Liver (tissue), 9 donors: ENCODE results near the gene UBE2L3. TPM values are rescaled to one million over a fixed set of nuclear protein-coding genes. Genes with fewer than 3 reads are reported as not detected.

ENCODE experiments used
- DNase-seq: peaks from one replicate; pipeline ENCODE4 v3.0.0-alpha.2; 2017; ENCODE audit warnings: low spot score
- H3K27ac ChIP-seq, 2 donors: one replicate each; pipeline ENCODE4 v1.7.0; 2013; ENCODE audit warnings: inconsistent platforms in 2 of 2, low read length in 2 of 2, control low read depth in 1 of 2, low read depth in 1 of 2, mild to moderate bottlenecking in 1 of 2
- H3K27me3 ChIP-seq, 4 donors: one replicate each; pipeline versions ENCODE4 v1.6.1 to v1.7.0; 2013; ENCODE audit warnings: low read length in 3 of 4, inconsistent platforms in 1 of 4, mild to moderate bottlenecking in 1 of 4, moderate library complexity in 1 of 4; ENCODE audit not compliant: control insufficient read depth in 4 of 4, insufficient read depth in 4 of 4
- H3K36me3 ChIP-seq, 4 donors: one replicate each; pipeline versions ENCODE4 v1.6.1 to v1.7.0; 2013; ENCODE audit warnings: low read length in 3 of 4, mild to moderate bottlenecking in 3 of 4, low read depth in 1 of 4, moderate library complexity in 1 of 4; ENCODE audit not compliant: control insufficient read depth in 4 of 4, insufficient read depth in 3 of 4
- H3K4me1 ChIP-seq, 4 donors: one replicate each; pipeline versions ENCODE4 v1.6.1 to v1.7.0; 2013; ENCODE audit warnings: low read length in 3 of 4, mild to moderate bottlenecking in 3 of 4, moderate library complexity in 1 of 4; ENCODE audit not compliant: control insufficient read depth in 4 of 4, insufficient read depth in 4 of 4
- H3K4me3 ChIP-seq, 3 donors: one replicate each; pipeline versions ENCODE4 v1.6.1 to v1.7.0; 2013; ENCODE audit warnings: low read length in 3 of 3, control low read depth in 1 of 3, low read depth in 1 of 3, mild to moderate bottlenecking in 1 of 3
- H3K9ac ChIP-seq, 2 donors: one replicate each; pipeline ENCODE4 v1.7.0; 2013; ENCODE audit warnings: low read length in 2 of 2, mild to moderate bottlenecking in 2 of 2, moderate library complexity in 2 of 2, control low read depth in 1 of 2, low read depth in 1 of 2
- H3K9me3 ChIP-seq, 4 donors: one replicate each; pipeline versions ENCODE4 v1.6.1 to v1.7.0; 2013; ENCODE audit warnings: low read length in 3 of 4; ENCODE audit not compliant: control insufficient read depth in 4 of 4
- EGR1 ChIP-seq, 2 donors: IDR thresholded peaks; 2 replicates each; pipeline ENCODE4 v1.6.1; 2016 to 2018; ENCODE audit warnings: antibody characterized with exemption in 2 of 2, low read depth in 2 of 2
- FOXA1 ChIP-seq: IDR thresholded peaks from 2 replicates; pipeline ENCODE4 v1.6.1; 2016; ENCODE audit warnings: antibody characterized with exemption
- FOXA2 ChIP-seq: IDR thresholded peaks from 2 replicates; pipeline ENCODE4 v1.6.1; 2016; ENCODE audit warnings: antibody characterized with exemption
- GABPA ChIP-seq, 2 donors: IDR thresholded peaks in 1 of 2; conservative IDR thresholded peaks in 1 of 2; 2 replicates each; pipeline ENCODE4 v1.6.1; 2016; ENCODE audit warnings: antibody characterized with exemption in 2 of 2, mild to moderate bottlenecking in 1 of 2, moderate library complexity in 1 of 2
- HNF4G ChIP-seq: IDR thresholded peaks from 2 replicates; pipeline ENCODE4 v1.6.1; 2016; ENCODE audit warnings: antibody characterized with exemption
- JUND ChIP-seq, 2 donors: IDR thresholded peaks; 2 replicates each; pipeline ENCODE4 v1.6.1; 2016; ENCODE audit warnings: antibody characterized with exemption in 2 of 2
- RAD21 ChIP-seq, 2 donors: IDR thresholded peaks; 2 replicates each; pipeline ENCODE4 v1.6.1; 2016; ENCODE audit warnings: antibody characterized with exemption in 2 of 2, mild to moderate bottlenecking in 2 of 2
- REST ChIP-seq: IDR thresholded peaks from 2 replicates; pipeline ENCODE4 v1.6.1; 2016; ENCODE audit warnings: antibody characterized with exemption, mild to moderate bottlenecking
- RXRA ChIP-seq, 2 donors: IDR thresholded peaks; 2 replicates each; pipeline ENCODE4 v1.6.1; 2017 to 2018; ENCODE audit warnings: antibody characterized with exemption in 2 of 2, mild to moderate bottlenecking in 1 of 2
- SP1 ChIP-seq: IDR thresholded peaks from 2 replicates; pipeline ENCODE4 v1.6.1; 2018; ENCODE audit warnings: antibody characterized with exemption, mild to moderate bottlenecking
- TAF1 ChIP-seq: conservative IDR thresholded peaks from 2 replicates; pipeline ENCODE4 v1.6.1; 2016; ENCODE audit warnings: antibody characterized with exemption, mild to moderate bottlenecking
- YY1 ChIP-seq: IDR thresholded peaks from 2 replicates; pipeline ENCODE4 v1.6.1; 2016; ENCODE audit warnings: antibody characterized with exemption, mild to moderate bottlenecking
- ZBTB33 ChIP-seq: IDR thresholded peaks from 2 replicates; pipeline ENCODE4 v1.6.1; 2016; ENCODE audit warnings: antibody characterized with exemption
- WGBS: extraction: QIAGEN DNeasy Blood & Tissue Kit; methylation state at CpG from one replicate; pipeline ENCODE4 v1.1.7; 2013; 5-methylcytosine and 5-hydroxymethylcytosine counted together
- polyA plus RNA-seq, 2 donors: library from polyadenylated mRNA; stranded (reverse) in 1 of 2; unstranded in 1 of 2; fragments of 200-250 nt in 1 of 2; fragments of >200 nt in 1 of 2; fragmentation: Nextera tagmentation in 1 of 2; extraction: Ambion mirVana in 1 of 2; gene quantifications; one replicate each; pipeline versions ENCODE4 v1.2.1 to v1.2.3, GENCODE V29; 2013 to 2015
- total RNA-seq, 2 donors: library from RNA; depleted of rRNA; stranded (reverse); fragments of >200 nt; gene quantifications; one replicate each; pipeline ENCODE4 v1.2.3, GENCODE V29; 2014
- TF ChIP-seq, protein P1 (sequence below): fragments of 150-350 bp; IDR thresholded peaks from 2 replicates; pipeline ENCODE4 v1.5.1; 2017; ENCODE audit warnings: improper control_type of control experiment, low read depth, low read length; ENCODE audit not compliant: missing input control
- TF ChIP-seq, protein P2 (sequence below): IDR thresholded peaks from 2 replicates; pipeline ENCODE4 v1.6.1; 2016; ENCODE audit warnings: antibody characterized with exemption
- TF ChIP-seq, protein P3 (sequence below): IDR thresholded peaks from 2 replicates; pipeline ENCODE4 v1.6.1; 2016; ENCODE audit warnings: antibody characterized with exemption
- donor health status: healthy.
- donor health status: healthy.
- donor health status: healthy.
- donor health status: healthy.
- donor health status: healthy.

UBE2L3 gene
- total and polyA plus RNA-seq, 4 donors: 14.3 to 33.4 (median 19.8) TPM

- TF ChIP-seq EGR1 (IDR thresholded peaks at IDR 0.05; ENCODE audit: low read depth in 2 of 2) (no peak), GABPA (IDR thresholded peaks at IDR 0.05 in 1 of 2, conservative IDR thresholded peaks at IDR 0.05 in 1 of 2) (no peak), SP1 (no peak), FOXA1 (no peak), YY1 (no peak), TAF1 (no peak), ZBTB33 (no peak), RXRA (IDR thresholded peaks at IDR 0.05) (no peak), JUND (IDR thresholded peaks at IDR 0.05) (no peak)
- TF ChIP-seq, protein P1, sequence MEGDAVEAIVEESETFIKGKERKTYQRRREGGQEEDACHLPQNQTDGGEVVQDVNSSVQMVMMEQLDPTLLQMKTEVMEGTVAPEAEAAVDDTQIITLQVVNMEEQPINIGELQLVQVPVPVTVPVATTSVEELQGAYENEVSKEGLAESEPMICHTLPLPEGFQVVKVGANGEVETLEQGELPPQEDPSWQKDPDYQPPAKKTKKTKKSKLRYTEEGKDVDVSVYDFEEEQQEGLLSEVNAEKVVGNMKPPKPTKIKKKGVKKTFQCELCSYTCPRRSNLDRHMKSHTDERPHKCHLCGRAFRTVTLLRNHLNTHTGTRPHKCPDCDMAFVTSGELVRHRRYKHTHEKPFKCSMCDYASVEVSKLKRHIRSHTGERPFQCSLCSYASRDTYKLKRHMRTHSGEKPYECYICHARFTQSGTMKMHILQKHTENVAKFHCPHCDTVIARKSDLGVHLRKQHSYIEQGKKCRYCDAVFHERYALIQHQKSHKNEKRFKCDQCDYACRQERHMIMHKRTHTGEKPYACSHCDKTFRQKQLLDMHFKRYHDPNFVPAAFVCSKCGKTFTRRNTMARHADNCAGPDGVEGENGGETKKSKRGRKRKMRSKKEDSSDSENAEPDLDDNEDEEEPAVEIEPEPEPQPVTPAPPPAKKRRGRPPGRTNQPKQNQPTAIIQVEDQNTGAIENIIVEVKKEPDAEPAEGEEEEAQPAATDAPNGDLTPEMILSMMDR: no peak
- no peak overlapping the region for H3K27ac ChIP-seq
- H3K36me3 ChIP-seq: peaks cover 0 to 12% (median 2%) of the 10 kb centered on the region in 4 donors
- no peaks in the 10 kb centered on the region for H3K9me3 ChIP-seq
- no peaks in the 10 kb centered on the region for H3K27me3 ChIP-seq
- no peak for DNase-seq
- H3K4me1 ChIP-seq: peaks cover 8 to 31% (median 19%) of the 10 kb centered on the region in 4 donors
- 78% methylated on average over 4 of the region's 4 CpGs for WGBS
- H3K9ac ChIP-seq: no peak overlapping the region
- no peak overlapping the region for H3K4me3 ChIP-seq
These were observed 58.7 kb downstream of the UBE2L3 start for GRCh38 chr22:21626073-21626734.

GRCh38 chr22:21626735-21627469 is 59.4 kb downstream of the UBE2L3 start:
- Histone ChIP-seq H3K4me1 (peaks cover 8 to 31% (median 19%) of the 10 kb centered on the region in 4 donors), H3K4me3 (no peak overlapping the region), H3K27me3 (no peaks in the 10 kb centered on the region), H3K9ac (no peak overlapping the region), H3K36me3 (peaks cover 0 to 11% (median 2%) of the 10 kb centered on the region in 4 donors), H3K27ac (no peak overlapping the region), H3K9me3 (no peaks in the 10 kb centered on the region)
- 92% methylated on average over 11 of the region's 11 CpGs for WGBS
- TF ChIP-seq SP1 (no peak), FOXA2 (no peak), TAF1 (no peak), FOXA1 (no peak), RAD21 (IDR thresholded peaks at IDR 0.05) (no peak), REST (no peak), JUND (IDR thresholded peaks at IDR 0.05) (no peak), YY1 (no peak), HNF4G (no peak), ZBTB33 (no peak), GABPA (IDR thresholded peaks at IDR 0.05 in 1 of 2, conservative IDR thresholded peaks at IDR 0.05 in 1 of 2) (no peak)
- TF ChIP-seq, protein P2, sequence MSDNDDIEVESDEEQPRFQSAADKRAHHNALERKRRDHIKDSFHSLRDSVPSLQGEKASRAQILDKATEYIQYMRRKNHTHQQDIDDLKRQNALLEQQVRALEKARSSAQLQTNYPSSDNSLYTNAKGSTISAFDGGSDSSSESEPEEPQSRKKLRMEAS: no peak
- TF ChIP-seq, protein P1: no peak
- TF ChIP-seq, protein P3, sequence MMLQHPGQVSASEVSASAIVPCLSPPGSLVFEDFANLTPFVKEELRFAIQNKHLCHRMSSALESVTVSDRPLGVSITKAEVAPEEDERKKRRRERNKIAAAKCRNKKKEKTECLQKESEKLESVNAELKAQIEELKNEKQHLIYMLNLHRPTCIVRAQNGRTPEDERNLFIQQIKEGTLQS: no peak
- DNase-seq: no peak
